Naive thymus-derived CD4-positive, alpha-beta T cell (primary cell): ENCODE results near the gene IQGAP2. TPM values are rescaled to one million over a fixed set of nuclear protein-coding genes. Genes with fewer than 3 reads are reported as not detected.
"Not testable (repeated sequence)": the region's sequence is repeated elsewhere in the genome, so short reads cannot be mapped to it uniquely, and the experiment has no call there.

ENCODE experiments used
- ATAC-seq: fragments of 150-1000 bp; cut with Tn5 transposase; 2 replicates; pipeline ENCODE4 v1.10.0; 2021; ENCODE audit warnings: mild to moderate bottlenecking, moderate library complexity
- CTCF ChIA-PET: fragments of 350-600 bp; sonication (Branson Sonifier 250); formaldehyde crosslinking; loops from one replicate; lab custom pipeline; 2021; ENCODE audit warnings: antibody characterized with exemption; lab: Charles Lee
- POLR2A ChIA-PET: fragments of 350-600 bp; sonication (Branson Sonifier 250); formaldehyde crosslinking; loops from one replicate; lab custom pipeline; 2021; ENCODE audit warnings: antibody characterized with exemption, inconsistent platforms; lab: Charles Lee
- DNase-seq, 9 donors: peaks; one replicate each; pipeline versions ENCODE4 v3.0.0 to v3.0.0-alpha.2; 2020 to 2022; ENCODE audit warnings: mixed read lengths in 1 of 9
- H3K27ac ChIP-seq: one replicate; pipeline ENCODE4 v1.7.0; 2013; ENCODE audit warnings: mild to moderate bottlenecking, low read depth, low read length, moderate library complexity
- H3K27me3 ChIP-seq, 2 donors: one replicate each; pipeline ENCODE4 v1.7.0; 2013; ENCODE audit warnings: low read length in 2 of 2, mild to moderate bottlenecking in 2 of 2, moderate library complexity in 2 of 2; ENCODE audit not compliant: control insufficient read depth in 2 of 2, insufficient read depth in 2 of 2
- H3K36me3 ChIP-seq, 3 experiments: 1 replicate in 2 of 3; 2 replicates in 1 of 3; pipeline ENCODE4 v1.7.0; 2013; ENCODE audit warnings: low read length in 3 of 3, mild to moderate bottlenecking in 3 of 3, moderate library complexity in 1 of 3; ENCODE audit not compliant: insufficient read depth in 3 of 3, control insufficient read depth in 2 of 3
- H3K4me1 ChIP-seq, 2 donors: one replicate each; pipeline ENCODE4 v1.7.0; 2013; ENCODE audit warnings: low read length in 2 of 2, mild to moderate bottlenecking in 2 of 2, moderate library complexity in 1 of 2; ENCODE audit not compliant: control insufficient read depth in 2 of 2, insufficient read depth in 2 of 2
- H3K4me3 ChIP-seq: 2 replicates; pipeline ENCODE4 v1.7.0; 2013; ENCODE audit warnings: mild to moderate bottlenecking, low read length
- H3K9me3 ChIP-seq, 3 experiments: 1 replicate in 2 of 3; 2 replicates in 1 of 3; pipeline ENCODE4 v1.7.0; 2013; ENCODE audit warnings: low read length in 3 of 3; ENCODE audit not compliant: control insufficient read depth in 2 of 3
- H3K27ac Mint-ChIP-seq, 9 donors: one replicate each; pipeline ENCODE4 v1.8.0; 2020 to 2022; ENCODE audit warnings: mixed read lengths in 9 of 9, mild to moderate bottlenecking in 8 of 9, moderate library complexity in 5 of 9, inconsistent platforms in 2 of 9
- H3K27me3 Mint-ChIP-seq, 5 donors: one replicate each; pipeline ENCODE4 v1.8.0; 2021 to 2022; ENCODE audit warnings: mixed read lengths in 5 of 5, mild to moderate bottlenecking in 1 of 5
- H3K36me3 Mint-ChIP-seq, 5 donors: one replicate each; pipeline ENCODE4 v1.8.0; 2020 to 2022; ENCODE audit warnings: mixed read lengths in 5 of 5, mild to moderate bottlenecking in 3 of 5, inconsistent platforms in 1 of 5
- H3K4me1 Mint-ChIP-seq, 7 donors: one replicate each; pipeline ENCODE4 v1.8.0; 2020 to 2022; ENCODE audit warnings: mixed read lengths in 7 of 7, mild to moderate bottlenecking in 3 of 7, inconsistent platforms in 1 of 7
- H3K4me3 Mint-ChIP-seq, 10 donors: one replicate each; pipeline ENCODE4 v1.8.0; 2020 to 2022; ENCODE audit warnings: mild to moderate bottlenecking in 10 of 10, mixed read lengths in 10 of 10, moderate library complexity in 6 of 10, inconsistent platforms in 2 of 10
- H3K9me3 Mint-ChIP-seq, 11 donors: one replicate each; pipeline ENCODE4 v1.8.0; 2020 to 2022; ENCODE audit warnings: mixed read lengths in 11 of 11, mild to moderate bottlenecking in 4 of 11, inconsistent platforms in 1 of 11, moderate library complexity in 1 of 11
- intact Hi-C, 2 donors: fragments of 100-400 bp; cut with micrococcal nuclease; formaldehyde crosslinking; loops; one replicate each; pipeline ENCODE4 v1.15.1; 2023
- polyA plus RNA-seq, 2 donors: library from polyadenylated mRNA; unstranded; fragments of 300-500 nt; fragmentation: Illumina TruSeq; gene quantifications; one replicate each; pipeline ENCODE4 v1.2.3, GENCODE V29; 2021
- total RNA-seq, 6 experiments: library from RNA in 5 of 6; stranded (reverse) in 5 of 6; gene quantifications; 1 replicate in 5 of 6; 2 replicates in 1 of 6; pipeline ENCODE4 v1.2.3 and lab custom pipeline; 2021 to 2026

The IQGAP2 gene
- total and polyA plus RNA-seq, 7 experiments from 2014 or later: 19.0 to 114 (median 86.3) TPM

DNA sequence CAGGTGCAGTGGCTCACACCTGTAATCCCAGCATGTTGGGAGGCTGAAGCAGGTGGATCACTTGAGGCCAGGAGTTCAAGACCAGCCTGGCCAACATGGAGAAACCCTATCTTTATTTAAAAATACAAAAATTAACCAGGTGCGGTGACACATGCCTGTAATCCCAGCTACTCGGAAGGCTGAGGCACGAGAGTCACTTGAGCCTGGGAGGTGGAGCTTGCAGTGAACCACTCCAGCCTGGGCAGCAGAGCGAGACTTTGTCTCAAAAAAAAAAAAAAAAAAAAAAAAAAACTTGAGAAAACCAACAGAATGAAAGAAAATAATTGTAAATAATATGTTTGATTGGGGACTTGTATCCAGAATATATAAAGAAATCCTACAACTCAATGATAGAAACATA lies 277.7 kb downstream of the IQGAP2 start:
- H3K36me3 ChIP-seq: peaks cover 0 to 37% (median 13%) of the 10 kb centered on the region in 3 experiments
- H3K4me1 Mint-ChIP-seq, H3K9me3 ChIP-seq, H3K27ac ChIP-seq, H3K4me3 ChIP-seq, H3K4me3 Mint-ChIP-seq, H3K27me3 ChIP-seq, intact Hi-C loops, H3K9me3 Mint-ChIP-seq, H3K27me3 Mint-ChIP-seq, DNase-seq, H3K4me1 ChIP-seq, POLR2A ChIA-PET, ATAC-seq, H3K27ac Mint-ChIP-seq: not testable (repeated sequence)
- CTCF ChIA-PET: interaction anchor here (1.1 kb wide), 1 partner anchor 94 kb away, joined by 3 read pairs; no protein-coding TSS in a partner anchor
- peaks cover 13 to 77% (median 61%) of the 10 kb centered on the region in 5 donors for H3K36me3 Mint-ChIP-seq

DNA sequence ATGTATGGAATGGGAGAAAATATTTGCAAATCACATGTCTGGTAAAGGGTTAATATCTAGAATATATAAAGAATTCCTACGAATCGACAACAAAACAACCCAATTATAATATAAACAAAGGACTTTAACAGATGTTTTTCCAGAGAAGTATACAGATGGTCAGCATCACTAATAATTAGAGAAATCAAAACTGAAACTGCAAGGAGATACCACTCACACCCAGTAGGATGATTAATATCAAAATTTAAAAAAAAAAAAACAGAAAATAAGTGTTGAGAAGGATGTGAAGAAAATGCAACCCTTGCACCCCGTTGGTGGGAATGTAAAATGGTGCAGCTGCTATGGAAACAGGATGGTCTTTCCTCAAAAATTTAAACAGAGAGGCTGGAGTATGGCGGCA lies 278.2 kb downstream of the IQGAP2 start:
- no peak for ATAC-seq
- Histone ChIP-seq H3K27ac (no peak overlapping the region), H3K27me3 (no peaks in the 10 kb centered on the region), H3K4me3 (no peak overlapping the region), H3K9me3 (no peaks in the 10 kb centered on the region), H3K36me3 (peaks cover 0 to 33% (median 13%) of the 10 kb centered on the region in 3 experiments), H3K4me1 (no peaks in the 10 kb centered on the region)
- Mint-ChIP-seq H3K4me3 (no peak overlapping the region), H3K4me1 (peaks cover 0 to 4% (median 0%) of the 10 kb centered on the region in 7 donors), H3K27ac (no peak overlapping the region), H3K9me3 (no peaks in the 10 kb centered on the region), H3K36me3 (peaks cover 16 to 77% (median 61%) of the 10 kb centered on the region in 5 donors), H3K27me3 (no peaks in the 10 kb centered on the region)
- DNase-seq: no peak
- ChIA-PET CTCF (no interaction called here), POLR2A (no interaction called here)
- intact Hi-C loops: no loop called here

DNA sequence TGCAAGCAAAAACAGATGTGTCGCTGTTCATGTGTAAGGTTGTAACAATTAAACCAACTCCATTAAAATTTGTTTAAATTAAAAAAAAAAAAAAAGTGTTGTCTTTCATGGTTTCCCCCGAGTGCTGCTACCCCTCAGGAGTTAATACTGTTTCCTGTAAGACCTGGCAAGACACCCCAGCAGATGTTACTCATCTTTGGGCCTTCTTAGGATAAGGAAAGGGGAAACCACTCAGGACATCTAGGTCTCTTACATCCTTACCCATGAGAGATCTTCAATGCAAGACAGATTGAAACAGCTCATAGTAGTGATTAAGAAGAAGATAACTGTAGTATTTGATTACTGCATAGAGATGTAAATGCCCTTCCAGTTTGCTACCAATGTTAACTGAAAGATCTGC lies 279.3 kb downstream of the IQGAP2 start:
- Mint-ChIP-seq H3K27ac (no peak overlapping the region), H3K27me3 (no peaks in the 10 kb centered on the region), H3K9me3 (no peaks in the 10 kb centered on the region), H3K4me1 (peaks cover 0 to 4% (median 0%) of the 10 kb centered on the region in 7 donors), H3K4me3 (no peak overlapping the region), H3K36me3 (peaks cover 16 to 77% (median 62%) of the 10 kb centered on the region in 5 donors)
- ATAC-seq (no peak), DNase-seq (no peak)
- Histone ChIP-seq H3K27ac (no peak overlapping the region), H3K4me1 (no peaks in the 10 kb centered on the region), H3K4me3 (no peak overlapping the region), H3K9me3 (no peaks in the 10 kb centered on the region), H3K27me3 (no peaks in the 10 kb centered on the region), H3K36me3 (peaks cover 0 to 23% (median 13%) of the 10 kb centered on the region in 3 experiments)
- ChIA-PET CTCF (interaction anchor here (0.7 kb wide), 1 partner anchor 109 kb away, joined by 3 read pairs; no protein-coding TSS in a partner anchor), POLR2A (no interaction called here)
- intact Hi-C loops: no loop called here

DNA sequence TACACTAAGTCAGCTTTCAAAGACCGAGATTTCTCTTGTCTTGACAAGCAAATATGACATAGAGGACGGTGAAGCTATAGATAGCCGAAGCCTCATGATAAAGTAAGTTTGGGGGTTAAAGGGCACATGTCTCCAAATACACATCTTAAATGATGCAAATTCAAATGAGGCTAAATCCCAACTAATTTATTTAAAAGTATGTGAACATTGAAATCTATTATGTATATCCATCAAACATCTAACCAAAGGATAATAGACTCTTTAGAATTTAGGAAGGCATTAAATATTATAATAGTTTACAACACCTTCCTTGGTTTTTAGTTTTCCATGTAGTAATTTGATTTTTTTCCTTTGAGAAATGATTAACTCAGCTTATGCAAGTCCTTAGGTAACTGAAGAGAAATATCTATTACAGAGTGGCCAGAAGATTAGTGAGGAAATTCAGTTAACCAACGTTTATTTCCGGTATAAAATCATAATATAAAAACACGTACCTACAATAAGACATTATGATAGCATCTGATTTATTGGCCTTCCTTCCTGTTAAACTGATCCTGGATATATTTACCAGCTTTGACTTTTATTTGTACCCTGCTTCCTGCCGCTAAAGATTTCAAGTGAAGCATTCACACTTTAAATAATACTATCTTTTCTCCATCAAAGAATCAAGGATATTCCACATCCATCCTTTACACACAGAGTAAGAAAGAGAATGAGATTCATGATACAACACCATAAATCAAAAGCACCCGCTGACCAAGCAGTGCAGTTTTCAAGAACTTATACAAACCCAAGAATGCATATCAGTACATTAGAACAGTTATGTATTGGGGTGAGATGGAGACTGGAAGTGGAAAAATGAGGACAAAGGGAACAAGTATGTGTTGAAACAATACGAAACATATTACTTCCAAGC lies 281.0 kb downstream of the IQGAP2 start:
- no peaks in the 10 kb centered on the region for H3K9me3 Mint-ChIP-seq
- ChIA-PET CTCF (no interaction called here), POLR2A (interaction anchor here (0.6 kb wide), 1 partner anchor 1049 kb away, joined by 3 read pairs; no protein-coding TSS in a partner anchor)
- H3K9me3 ChIP-seq: no peaks in the 10 kb centered on the region
- no peak overlapping the region for H3K4me3 Mint-ChIP-seq
- ATAC-seq (no peak), DNase-seq (no peak)
- peaks cover 16 to 79% (median 63%) of the 10 kb centered on the region in 5 donors for H3K36me3 Mint-ChIP-seq
- H3K27ac Mint-ChIP-seq: peak overlapping the region in 1 of 9 donors; percentile 61
- intact Hi-C loops: no loop called here
- H3K4me1 ChIP-seq: no peaks in the 10 kb centered on the region
- no peaks in the 10 kb centered on the region for H3K27me3 ChIP-seq
- no peaks in the 10 kb centered on the region for H3K27me3 Mint-ChIP-seq
- peaks cover 0 to 4% (median 0%) of the 10 kb centered on the region in 7 donors for H3K4me1 Mint-ChIP-seq
- H3K36me3 ChIP-seq: peaks cover 3 to 20% (median 13%) of the 10 kb centered on the region in 3 experiments
- H3K27ac ChIP-seq: no peak overlapping the region
- H3K4me3 ChIP-seq: no peak overlapping the region

DNA sequence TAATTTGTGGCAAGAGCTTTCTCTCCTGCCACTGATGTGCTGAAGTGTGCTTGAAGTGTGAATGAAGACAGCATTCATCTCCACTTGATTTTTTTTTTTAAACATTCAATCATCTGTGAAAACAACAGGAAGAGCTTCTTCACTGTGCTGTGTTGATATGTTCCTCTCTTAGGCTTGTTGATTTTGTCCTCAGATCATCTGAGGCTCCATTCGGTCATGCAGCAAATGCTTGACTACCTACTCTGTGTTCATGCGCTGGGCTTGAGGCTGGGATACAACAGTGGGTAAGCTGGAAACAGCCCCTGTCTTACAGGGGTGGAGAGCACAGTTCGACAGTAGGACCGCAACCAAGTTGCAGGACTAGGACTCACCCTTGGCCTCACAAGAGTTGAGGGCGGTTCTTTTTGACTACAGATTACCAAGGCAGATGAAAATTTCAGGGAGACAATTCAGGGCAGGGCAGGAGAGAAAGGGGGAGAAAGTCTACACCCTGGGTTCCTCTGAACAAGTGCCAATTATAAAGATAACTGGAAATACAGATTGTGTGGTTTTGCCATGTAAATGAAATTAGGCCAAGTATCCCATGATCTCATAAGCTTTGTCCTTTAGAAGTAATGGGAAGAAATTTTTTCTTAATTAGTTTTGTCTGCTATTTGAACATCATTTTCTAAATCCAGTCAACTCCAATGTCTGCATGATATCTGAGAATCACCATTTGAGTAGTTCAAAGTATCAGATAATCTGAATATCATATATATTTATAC lies 281.9 kb downstream of the IQGAP2 start:
- H3K36me3 ChIP-seq: peaks cover 6 to 21% (median 7%) of the 10 kb centered on the region in 3 experiments
- no peaks in the 10 kb centered on the region for H3K9me3 ChIP-seq
- H3K4me3 ChIP-seq: no peak overlapping the region
- H3K4me3 Mint-ChIP-seq: no peak overlapping the region
- peaks cover 16 to 76% (median 61%) of the 10 kb centered on the region in 5 donors for H3K36me3 Mint-ChIP-seq
- no peaks in the 10 kb centered on the region for H3K4me1 ChIP-seq
- no peaks in the 10 kb centered on the region for H3K27me3 Mint-ChIP-seq
- ChIA-PET CTCF (no interaction called here), POLR2A (interaction anchor here (0.6 kb wide), 1 partner anchor 1048 kb away, joined by 3 read pairs; no protein-coding TSS in a partner anchor)
- H3K4me1 Mint-ChIP-seq: peaks cover 0 to 4% (median 0%) of the 10 kb centered on the region in 7 donors
- peak overlapping the region in 2 of 9 donors; percentile 56 to 61 for H3K27ac Mint-ChIP-seq
- ATAC-seq (no peak), DNase-seq (no peak)
- intact Hi-C loops: no loop called here
- no peak overlapping the region for H3K27ac ChIP-seq
- no peaks in the 10 kb centered on the region for H3K9me3 Mint-ChIP-seq
- H3K27me3 ChIP-seq: no peaks in the 10 kb centered on the region

DNA sequence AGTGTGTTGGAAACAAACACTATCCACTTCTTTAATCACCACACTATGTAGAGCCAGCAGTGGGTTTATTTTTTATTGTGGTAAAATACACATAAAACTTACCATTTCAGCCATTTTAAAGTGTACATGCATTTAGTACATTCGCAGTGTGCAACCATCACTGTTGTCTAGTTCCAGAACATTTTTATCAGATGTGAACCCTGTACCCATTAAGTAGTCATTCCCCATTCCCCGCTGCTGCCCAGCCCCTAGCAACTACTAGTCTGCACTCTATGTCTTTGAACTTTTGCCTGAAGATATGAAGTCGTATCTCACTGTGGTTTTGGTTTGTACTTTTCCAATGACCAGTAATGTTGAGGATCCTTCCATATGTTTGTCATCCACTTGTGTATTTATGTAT lies 282.6 kb downstream of the IQGAP2 start:
- Histone ChIP-seq H3K27me3 (no peaks in the 10 kb centered on the region), H3K9me3 (no peaks in the 10 kb centered on the region), H3K4me1 (no peaks in the 10 kb centered on the region), H3K27ac (no peak overlapping the region), H3K4me3 (no peak overlapping the region), H3K36me3 (peaks cover 7 to 25% (median 8%) of the 10 kb centered on the region in 3 experiments)
- no peak overlapping the region for H3K27ac Mint-ChIP-seq
- peaks cover 16 to 74% (median 60%) of the 10 kb centered on the region in 5 donors for H3K36me3 Mint-ChIP-seq
- H3K9me3 Mint-ChIP-seq: no peaks in the 10 kb centered on the region
- intact Hi-C loops: no loop called here
- no peak overlapping the region for H3K4me3 Mint-ChIP-seq
- ATAC-seq (no peak), DNase-seq (no peak)
- CTCF ChIA-PET: no interaction called here
- POLR2A ChIA-PET: no interaction called here
- no peaks in the 10 kb centered on the region for H3K27me3 Mint-ChIP-seq
- peaks cover 0 to 3% (median 0%) of the 10 kb centered on the region in 7 donors for H3K4me1 Mint-ChIP-seq
